Body of pancreas (tissue), 4 donors: ENCODE measurements around the gene PTHLH.

Source experiments
- CTCF ChIP-seq, 7 experiments: fragments of 450-650 bp in 4 of 7; fragments of 200-600 bp in 3 of 7; sonication (generic) in 3 of 7; IDR thresholded peaks; one replicate each; pipeline ENCODE4 v1.5.1; 2016 to 2019; ENCODE audit warnings: antibody characterized with exemption in 7 of 7
- POLR2A ChIP-seq, 3 donors: fragments of 450-650 bp; IDR thresholded peaks; one replicate each; pipeline ENCODE4 v1.6.1; 2016; ENCODE audit warnings: antibody characterized with exemption in 3 of 3, mild to moderate bottlenecking in 2 of 3

- TF ChIP-seq CTCF (IDR thresholded peaks at IDR 0.05), result no peak
- TF ChIP-seq POLR2A (IDR thresholded peaks at IDR 0.05), result no peak
Measured at GRCh38 chr12:27973487-27973890, 956 bp upstream of the PTHLH start.
